GM21786 (cell line): ENCODE data around the gene MDP1.

Experiments
- ATAC-seq: cut with Tn5 transposase; IDR thresholded peaks from one replicate; pipeline ENCODE4 v1.9.1; 2021; ENCODE audit not compliant: unreplicated experiment

The MDP1 gene

GRCh38 chr14:24182110-24182882 lies 33.6 kb downstream of the MDP1 start:
- ATAC-seq = no peak

GRCh38 chr14:24181371-24182077 lies 34.3 kb downstream of the MDP1 start:
- no peak for ATAC-seq

- no peak for ATAC-seq
These were observed 35.7 kb downstream of the MDP1 start for GRCh38 chr14:24179961-24180796.

- no peak for ATAC-seq
These were observed 36.4 kb downstream of the MDP1 start for GRCh38 chr14:24179294-24179960.

GRCh38 chr14:24178399-24179178 lies 37.3 kb downstream of the MDP1 start:
- no peak for ATAC-seq

- ATAC-seq = no peak
These were observed 38.0 kb downstream of the MDP1 start for GRCh38 chr14:24177891-24178290.

GRCh38 chr14:24177041-24177825 lies 38.6 kb downstream of the MDP1 start:
- no peak for ATAC-seq

GRCh38 chr14:24176599-24176998 lies 39.3 kb downstream of the MDP1 start:
- no peak for ATAC-seq

GRCh38 chr14:24172871-24173281 lies 43.0 kb downstream of the MDP1 start:
- ATAC-seq = no peak

GRCh38 chr14:24172261-24172860 lies 43.5 kb downstream of the MDP1 start:
- no peak for ATAC-seq

- ATAC-seq = peak; percentile 88
These were observed 44.2 kb downstream of the MDP1 start, which contains the start of gene REC8 for GRCh38 chr14:24171422-24172260. Gene REC8, plus strand, starts transcription at chr14:24172080. Its CDS starts 473 bp downstream, at chr14:24172553.

GRCh38 chr14:24167469-24168114 lies 48.3 kb downstream of the MDP1 start:
- no peak for ATAC-seq

GRCh38 chr14:24165785-24166184 lies 50.1 kb downstream of the MDP1 start:
- ATAC-seq = no peak

GRCh38 chr14:24164518-24164991 lies 51.3 kb downstream of the MDP1 start:
- no peak for ATAC-seq
